ENCODE results near the gene EDEM2. TPM values are rescaled to one million over a fixed set of nuclear protein-coding genes. Genes with fewer than 3 reads are reported as not detected.

The EDEM2 gene
- total and polyA plus RNA-seq, 2 of the 13 experiments (the other 11 are each of a cell fraction or from before 2014, with no cell fraction given) = 33.1 to 46.9 TPM

DNA sequence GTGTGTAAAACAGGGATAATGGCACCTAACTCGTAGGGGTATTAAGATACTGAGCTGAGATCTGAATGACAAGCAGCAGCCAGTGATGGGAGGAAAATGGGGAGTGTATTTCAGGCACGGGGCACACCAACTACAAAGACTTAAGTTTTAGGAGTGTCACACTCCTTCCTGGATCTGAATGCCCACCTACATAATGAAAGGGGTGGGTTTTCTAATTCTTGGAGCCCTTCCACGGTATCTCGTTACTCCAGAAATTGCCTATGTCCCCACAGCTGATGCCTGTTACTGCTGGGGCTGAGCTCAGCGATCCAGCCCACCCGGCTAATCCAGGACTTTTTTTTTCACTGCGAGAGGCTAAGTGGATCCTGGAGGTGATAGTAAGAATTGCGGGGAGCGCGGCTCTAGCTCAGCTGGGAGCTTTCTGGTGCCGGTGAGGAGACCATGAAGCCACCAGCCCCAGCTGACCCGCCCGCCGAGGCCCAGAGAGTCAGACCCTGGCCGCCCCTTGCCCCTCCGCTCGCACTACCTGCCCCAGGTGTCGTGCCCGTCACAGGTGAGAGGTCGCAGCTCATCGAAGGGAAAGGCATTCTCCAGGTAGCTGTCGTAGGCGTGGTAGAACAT lies 727 bp downstream of the EDEM2 start (continued):
- TF ChIP-seq ZNF484 (CRISPR knock-in tag; IDR thresholded peaks at IDR 0.05; ENCODE audit: borderline replicate concordance, low read depth) = no peak
- TF ChIP-seq HOXA5 (CRISPR knock-in tag; IDR thresholded peaks at IDR 0.05) = no peak
- TF ChIP-seq, protein P1, sequence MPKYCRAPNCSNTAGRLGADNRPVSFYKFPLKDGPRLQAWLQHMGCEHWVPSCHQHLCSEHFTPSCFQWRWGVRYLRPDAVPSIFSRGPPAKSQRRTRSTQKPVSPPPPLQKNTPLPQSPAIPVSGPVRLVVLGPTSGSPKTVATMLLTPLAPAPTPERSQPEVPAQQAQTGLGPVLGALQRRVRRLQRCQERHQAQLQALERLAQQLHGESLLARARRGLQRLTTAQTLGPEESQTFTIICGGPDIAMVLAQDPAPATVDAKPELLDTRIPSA (CRISPR knock-in tag; IDR thresholded peaks at IDR 0.05; ENCODE audit: borderline replicate concordance) = no peak
- TF ChIP-seq SMAD9 (CRISPR knock-in tag; IDR thresholded peaks at IDR 0.05) = peak; percentile 67; the same call in 1 of the 2 replicates
- TF ChIP-seq ZNF430 (CRISPR knock-in tag; IDR thresholded peaks at IDR 0.05) = no peak
- TF ChIP-seq RBAK (CRISPR knock-in tag; IDR thresholded peaks at IDR 0.05) = no peak
- peak; percentile 16; the same call in 1 of the 2 replicates for TF ChIP-seq ZNF724P (CRISPR knock-in tag; IDR thresholded peaks at IDR 0.05; ENCODE audit: borderline replicate concordance)
- TF ChIP-seq SNAPC2 (CRISPR knock-in tag; IDR thresholded peaks at IDR 0.05) = no peak
- TF ChIP-seq YY1 (IDR thresholded peaks at IDR 0.05; ENCODE audit: insufficient read depth, insufficient replicate concordance, low read depth, low read length) = no peak
- 0 out of 2 replicates have a peak, but pooled peaks have one; percentile 33 for TF ChIP-seq ZNF34 (CRISPR knock-in tag; IDR thresholded peaks at IDR 0.05; ENCODE audit: borderline replicate concordance)
- TF ChIP-seq, protein P2, sequence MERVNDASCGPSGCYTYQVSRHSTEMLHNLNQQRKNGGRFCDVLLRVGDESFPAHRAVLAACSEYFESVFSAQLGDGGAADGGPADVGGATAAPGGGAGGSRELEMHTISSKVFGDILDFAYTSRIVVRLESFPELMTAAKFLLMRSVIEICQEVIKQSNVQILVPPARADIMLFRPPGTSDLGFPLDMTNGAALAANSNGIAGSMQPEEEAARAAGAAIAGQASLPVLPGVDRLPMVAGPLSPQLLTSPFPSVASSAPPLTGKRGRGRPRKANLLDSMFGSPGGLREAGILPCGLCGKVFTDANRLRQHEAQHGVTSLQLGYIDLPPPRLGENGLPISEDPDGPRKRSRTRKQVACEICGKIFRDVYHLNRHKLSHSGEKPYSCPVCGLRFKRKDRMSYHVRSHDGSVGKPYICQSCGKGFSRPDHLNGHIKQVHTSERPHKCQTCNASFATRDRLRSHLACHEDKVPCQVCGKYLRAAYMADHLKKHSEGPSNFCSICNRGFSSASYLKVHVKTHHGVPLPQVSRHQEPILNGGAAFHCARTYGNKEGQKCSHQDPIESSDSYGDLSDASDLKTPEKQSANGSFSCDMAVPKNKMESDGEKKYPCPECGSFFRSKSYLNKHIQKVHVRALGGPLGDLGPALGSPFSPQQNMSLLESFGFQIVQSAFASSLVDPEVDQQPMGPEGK (CRISPR knock-in tag; IDR thresholded peaks at IDR 0.05) = no peak
- no peak for TF ChIP-seq CHD4 (IDR thresholded peaks at IDR 0.05; ENCODE audit: borderline replicate concordance, low read length)
- TF ChIP-seq ZNF260 (CRISPR knock-in tag; IDR thresholded peaks at IDR 0.05; ENCODE audit: borderline replicate concordance, low read depth) = no peak
- TF ChIP-seq ASH2L (IDR thresholded peaks at IDR 0.05; ENCODE audit: insufficient read length, low read depth, low read length) = no peak
- TF ChIP-seq, protein P3, sequence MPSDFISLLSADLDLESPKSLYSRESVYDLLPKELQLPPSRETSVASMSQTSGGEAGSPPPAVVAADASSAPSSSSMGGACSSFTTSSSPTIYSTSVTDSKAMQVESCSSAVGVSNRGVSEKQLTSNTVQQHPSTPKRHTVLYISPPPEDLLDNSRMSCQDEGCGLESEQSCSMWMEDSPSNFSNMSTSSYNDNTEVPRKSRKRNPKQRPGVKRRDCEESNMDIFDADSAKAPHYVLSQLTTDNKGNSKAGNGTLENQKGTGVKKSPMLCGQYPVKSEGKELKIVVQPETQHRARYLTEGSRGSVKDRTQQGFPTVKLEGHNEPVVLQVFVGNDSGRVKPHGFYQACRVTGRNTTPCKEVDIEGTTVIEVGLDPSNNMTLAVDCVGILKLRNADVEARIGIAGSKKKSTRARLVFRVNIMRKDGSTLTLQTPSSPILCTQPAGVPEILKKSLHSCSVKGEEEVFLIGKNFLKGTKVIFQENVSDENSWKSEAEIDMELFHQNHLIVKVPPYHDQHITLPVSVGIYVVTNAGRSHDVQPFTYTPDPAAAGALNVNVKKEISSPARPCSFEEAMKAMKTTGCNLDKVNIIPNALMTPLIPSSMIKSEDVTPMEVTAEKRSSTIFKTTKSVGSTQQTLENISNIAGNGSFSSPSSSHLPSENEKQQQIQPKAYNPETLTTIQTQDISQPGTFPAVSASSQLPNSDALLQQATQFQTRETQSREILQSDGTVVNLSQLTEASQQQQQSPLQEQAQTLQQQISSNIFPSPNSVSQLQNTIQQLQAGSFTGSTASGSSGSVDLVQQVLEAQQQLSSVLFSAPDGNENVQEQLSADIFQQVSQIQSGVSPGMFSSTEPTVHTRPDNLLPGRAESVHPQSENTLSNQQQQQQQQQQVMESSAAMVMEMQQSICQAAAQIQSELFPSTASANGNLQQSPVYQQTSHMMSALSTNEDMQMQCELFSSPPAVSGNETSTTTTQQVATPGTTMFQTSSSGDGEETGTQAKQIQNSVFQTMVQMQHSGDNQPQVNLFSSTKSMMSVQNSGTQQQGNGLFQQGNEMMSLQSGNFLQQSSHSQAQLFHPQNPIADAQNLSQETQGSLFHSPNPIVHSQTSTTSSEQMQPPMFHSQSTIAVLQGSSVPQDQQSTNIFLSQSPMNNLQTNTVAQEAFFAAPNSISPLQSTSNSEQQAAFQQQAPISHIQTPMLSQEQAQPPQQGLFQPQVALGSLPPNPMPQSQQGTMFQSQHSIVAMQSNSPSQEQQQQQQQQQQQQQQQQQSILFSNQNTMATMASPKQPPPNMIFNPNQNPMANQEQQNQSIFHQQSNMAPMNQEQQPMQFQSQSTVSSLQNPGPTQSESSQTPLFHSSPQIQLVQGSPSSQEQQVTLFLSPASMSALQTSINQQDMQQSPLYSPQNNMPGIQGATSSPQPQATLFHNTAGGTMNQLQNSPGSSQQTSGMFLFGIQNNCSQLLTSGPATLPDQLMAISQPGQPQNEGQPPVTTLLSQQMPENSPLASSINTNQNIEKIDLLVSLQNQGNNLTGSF (CRISPR knock-in tag; IDR thresholded peaks at IDR 0.05) = no peak
- no peak for TF ChIP-seq MATR3 (CRISPR knock-in tag; IDR thresholded peaks at IDR 0.05)
- TF ChIP-seq MLLT10 (CRISPR knock-in tag; IDR thresholded peaks at IDR 0.05) = no peak
- no peak for TF ChIP-seq NR2F1 (CRISPR knock-in tag; IDR thresholded peaks at IDR 0.05)
- TF ChIP-seq TCF7L2 (IDR thresholded peaks at IDR 0.05; ENCODE audit: low read depth, low read length) = no peak
- no peak for TF ChIP-seq TCF7 (IDR thresholded peaks at IDR 0.05; ENCODE audit: low read depth)

All from HepG2 (cell line).